ENCODE results near the gene PPP1R14B. TPM values are rescaled to one million over a fixed set of nuclear protein-coding genes. Genes with fewer than 3 reads are reported as not detected.

The PPP1R14B gene
- total RNA-seq, 1 donor from 2014 or later = 481 TPM

GRCh38 chr11:64275841-64276240, 29.1 kb upstream of the PPP1R14B start:
- DNase-seq (ENCODE audit: low read depth) (no peak), FAIRE-seq (no peak)
- Histone ChIP-seq H3K36me3 (ENCODE audit: control insufficient read depth, insufficient read depth, low read length) (peaks cover 10% of the 10 kb centered on the region), H3K4me3 (ENCODE audit: low read depth, low read length) (no peak overlapping the region), H3K27me3 (ENCODE audit: control insufficient read depth, insufficient read depth, low read length) (no peaks in the 10 kb centered on the region)
- TF ChIP-seq, protein P1, sequence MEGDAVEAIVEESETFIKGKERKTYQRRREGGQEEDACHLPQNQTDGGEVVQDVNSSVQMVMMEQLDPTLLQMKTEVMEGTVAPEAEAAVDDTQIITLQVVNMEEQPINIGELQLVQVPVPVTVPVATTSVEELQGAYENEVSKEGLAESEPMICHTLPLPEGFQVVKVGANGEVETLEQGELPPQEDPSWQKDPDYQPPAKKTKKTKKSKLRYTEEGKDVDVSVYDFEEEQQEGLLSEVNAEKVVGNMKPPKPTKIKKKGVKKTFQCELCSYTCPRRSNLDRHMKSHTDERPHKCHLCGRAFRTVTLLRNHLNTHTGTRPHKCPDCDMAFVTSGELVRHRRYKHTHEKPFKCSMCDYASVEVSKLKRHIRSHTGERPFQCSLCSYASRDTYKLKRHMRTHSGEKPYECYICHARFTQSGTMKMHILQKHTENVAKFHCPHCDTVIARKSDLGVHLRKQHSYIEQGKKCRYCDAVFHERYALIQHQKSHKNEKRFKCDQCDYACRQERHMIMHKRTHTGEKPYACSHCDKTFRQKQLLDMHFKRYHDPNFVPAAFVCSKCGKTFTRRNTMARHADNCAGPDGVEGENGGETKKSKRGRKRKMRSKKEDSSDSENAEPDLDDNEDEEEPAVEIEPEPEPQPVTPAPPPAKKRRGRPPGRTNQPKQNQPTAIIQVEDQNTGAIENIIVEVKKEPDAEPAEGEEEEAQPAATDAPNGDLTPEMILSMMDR (IDR thresholded peaks at IDR 0.05; ENCODE audit: insufficient read depth, low read length, severe bottlenecking) = no peak

DNA sequence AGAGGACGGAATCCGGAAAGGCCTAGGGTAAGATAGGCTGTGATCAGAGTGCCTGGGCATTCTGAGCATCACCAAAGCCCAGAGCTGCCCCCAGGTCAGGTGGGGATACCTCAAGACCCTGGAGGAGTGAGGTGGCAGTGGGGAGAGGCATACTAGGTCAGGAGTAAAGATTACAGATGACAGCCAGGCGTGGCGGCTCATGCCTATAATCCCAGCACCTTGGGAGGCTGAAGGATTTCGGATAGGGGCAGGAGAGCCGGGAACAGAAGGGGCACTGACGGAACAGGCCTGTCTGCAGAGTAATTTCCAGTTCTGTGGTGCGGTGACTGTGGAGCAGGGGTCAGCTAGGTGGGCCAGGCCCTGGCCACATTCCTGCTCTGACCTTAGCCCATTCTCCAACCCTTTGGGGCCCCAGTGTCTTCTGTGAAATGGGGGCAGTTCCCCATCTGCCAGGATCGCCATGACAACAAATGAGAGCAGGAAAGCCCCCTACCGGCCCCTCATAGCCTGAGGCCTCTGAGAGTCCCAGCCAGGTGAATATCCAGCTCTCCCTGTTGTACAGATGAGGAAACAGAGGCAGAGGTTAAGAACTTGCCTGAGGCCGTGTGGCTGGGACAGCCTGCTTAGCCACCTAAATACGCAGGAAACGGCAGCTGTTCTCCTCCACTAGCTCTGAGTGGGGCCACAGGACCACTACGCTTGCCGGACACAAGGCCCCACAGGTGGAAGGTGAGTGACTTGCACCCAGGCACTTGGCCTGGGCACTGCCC, 28.5 kb upstream of the PPP1R14B start:
- TF ChIP-seq, protein P1 (IDR thresholded peaks at IDR 0.05; ENCODE audit: insufficient read depth, low read length, severe bottlenecking) = no peak
- DNase-seq (ENCODE audit: low read depth) (no peak), FAIRE-seq (no peak)
- H3K4me3 ChIP-seq (ENCODE audit: low read depth, low read length) = no peak overlapping the region
- H3K36me3 ChIP-seq (ENCODE audit: control insufficient read depth, insufficient read depth, low read length) = peaks cover 10% of the 10 kb centered on the region
- H3K27me3 ChIP-seq (ENCODE audit: control insufficient read depth, insufficient read depth, low read length) = no peaks in the 10 kb centered on the region

DNA sequence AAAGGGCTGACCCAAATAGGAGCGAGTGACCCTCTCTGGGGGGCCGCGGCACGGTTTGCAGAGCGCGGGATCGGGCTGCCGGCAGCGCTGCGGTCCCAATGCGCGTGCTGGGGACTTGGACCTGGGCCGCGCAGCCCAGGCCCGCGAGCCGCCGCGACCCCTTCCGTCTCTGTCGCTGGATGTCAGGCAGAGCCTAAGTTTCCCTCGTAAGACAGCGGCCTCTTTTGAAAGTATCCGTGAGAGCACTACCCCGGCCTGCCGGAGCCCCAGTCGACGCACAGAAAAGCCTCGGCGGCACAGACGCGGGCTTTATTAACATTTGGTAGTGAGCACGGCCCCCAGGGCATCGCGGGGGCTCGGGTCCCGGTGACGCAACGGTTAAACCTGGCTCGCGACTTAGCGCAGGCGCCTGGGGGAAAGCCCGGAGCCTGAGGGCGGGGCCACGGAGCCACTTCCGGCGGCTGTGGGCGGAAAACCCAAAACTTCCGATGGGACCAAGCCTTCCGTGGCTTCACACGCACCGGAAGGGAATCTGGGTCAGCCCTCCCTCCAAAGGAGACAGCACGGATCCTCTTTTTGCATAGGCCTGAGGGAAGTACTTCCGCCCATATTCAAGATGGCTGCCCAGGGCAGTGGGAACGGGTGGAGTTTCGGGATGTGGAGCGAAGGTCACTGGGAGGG, 22.9 kb upstream of the PPP1R14B start:
- no peaks in the 10 kb centered on the region for H3K27me3 ChIP-seq (ENCODE audit: control insufficient read depth, insufficient read depth, low read length)
- TF ChIP-seq, protein P1 (IDR thresholded peaks at IDR 0.05; ENCODE audit: insufficient read depth, low read length, severe bottlenecking) = peak; percentile 10
- DNase-seq (ENCODE audit: low read depth) (peak; percentile 98), FAIRE-seq (no peak)
- peak overlapping the region; percentile 73 for H3K4me3 ChIP-seq (ENCODE audit: low read depth, low read length)
- H3K36me3 ChIP-seq (ENCODE audit: control insufficient read depth, insufficient read depth, low read length) = peaks cover 16% of the 10 kb centered on the region

GRCh38 chr11:64268893-64269539, 22.3 kb upstream of the PPP1R14B start:
- FAIRE-seq = no peak
- H3K4me3 ChIP-seq (ENCODE audit: low read depth, low read length) = peak overlapping the region; percentile 58
- H3K27me3 ChIP-seq (ENCODE audit: control insufficient read depth, insufficient read depth, low read length) = no peaks in the 10 kb centered on the region
- TF ChIP-seq, protein P1 (IDR thresholded peaks at IDR 0.05; ENCODE audit: insufficient read depth, low read length, severe bottlenecking) = no peak
- DNase-seq (ENCODE audit: low read depth) = peak; percentile 25
- H3K36me3 ChIP-seq (ENCODE audit: control insufficient read depth, insufficient read depth, low read length) = peaks cover 22% of the 10 kb centered on the region

- no peak for FAIRE-seq
- no peak overlapping the region for H3K4me3 ChIP-seq (ENCODE audit: low read depth, low read length)
- H3K36me3 ChIP-seq (ENCODE audit: control insufficient read depth, insufficient read depth, low read length) = peaks cover 29% of the 10 kb centered on the region
- DNase-seq (ENCODE audit: low read depth) = peak; percentile 32
- TF ChIP-seq, protein P1 (IDR thresholded peaks at IDR 0.05; ENCODE audit: insufficient read depth, low read length, severe bottlenecking) = no peak
- H3K27me3 ChIP-seq (ENCODE audit: control insufficient read depth, insufficient read depth, low read length) = no peaks in the 10 kb centered on the region
Measured at GRCh38 chr11:64268025-64268892, 21.5 kb upstream of the PPP1R14B start.

Data from bronchial epithelial cell (primary cell).